PC-9 (cell line): ENCODE measurements around the gene RASSF10. TPM values are rescaled to one million over a fixed set of nuclear protein-coding genes. Genes with fewer than 3 reads are reported as not detected.

Experiments
- BruUV-seq: library from RNA; stranded (reverse); fragments of 400-500 nt; replicated peaks from 2 replicates; lab custom pipeline; 2021; lab: Mats Ljungman, UMichigan
- CTCF ChIA-PET: fragments of 300-600 bp; sonication (Branson Sonifier 250); formaldehyde crosslinking; loops from one replicate; lab custom pipeline; 2022; ENCODE audit warnings: antibody characterized with exemption; lab: Charles Lee
- POLR2A ChIA-PET: fragments of 300-600 bp; sonication (Branson Sonifier 250); formaldehyde crosslinking; loops from one replicate; lab custom pipeline; 2022; ENCODE audit warnings: antibody characterized with exemption; ENCODE audit not compliant: unreplicated experiment; lab: Charles Lee
- DNase-seq, 2 experiments: peaks; one replicate each; pipeline versions ENCODE4 v3.0.0 to v3.0.0-alpha.2; 2015 to 2022; ENCODE audit warnings: mixed read lengths in 1 of 2
- H2AFZ ChIP-seq: fragments of 200-600 bp; sonication (generic); 2 replicates; pipeline ENCODE4 v1.8.1; 2017; ENCODE audit warnings: antibody characterized with exemption
- H3F3A ChIP-seq: fragments of 200-600 bp; sonication (generic); 2 replicates; pipeline ENCODE4 v1.8.1; 2017; ENCODE audit warnings: antibody characterized with exemption, mild to moderate bottlenecking, low read depth; ENCODE audit not compliant: insufficient read depth
- H3K27ac ChIP-seq: fragments of 200-600 bp; sonication (generic); 2 replicates; pipeline ENCODE4 v1.6.1; 2016; ENCODE audit warnings: mixed run types
- H3K27me3 ChIP-seq: fragments of 200-600 bp; sonication (generic); 2 replicates; pipeline ENCODE4 v1.6.1; 2016; ENCODE audit warnings: low read depth, mixed run types; ENCODE audit not compliant: insufficient read depth
- H3K36me3 ChIP-seq: fragments of 200-600 bp; sonication (generic); 2 replicates; pipeline ENCODE4 v1.6.1; 2016; ENCODE audit warnings: low read depth, mixed run types
- H3K4me1 ChIP-seq: fragments of 200-600 bp; sonication (generic); replicated peaks from 2 replicates; pipeline ENCODE4 v1.6.1; 2016; ENCODE audit warnings: mixed run types; ENCODE audit not compliant: insufficient read depth
- H3K4me2 ChIP-seq: fragments of 200-600 bp; sonication (generic); 2 replicates; pipeline ENCODE4 v1.6.1; 2017; ENCODE audit warnings: mixed run types
- H3K4me3 ChIP-seq: fragments of 200-600 bp; sonication (generic); 2 replicates; pipeline ENCODE4 v1.6.1; 2016; ENCODE audit warnings: mixed run types
- H3K79me2 ChIP-seq: fragments of 200-600 bp; sonication (generic); 2 replicates; pipeline ENCODE4 v1.6.1; 2017; ENCODE audit warnings: low read depth, mixed run types
- H3K9me2 ChIP-seq: fragments of 200-600 bp; sonication (generic); 2 replicates; pipeline ENCODE4 v1.8.1; 2017; ENCODE audit warnings: mild to moderate bottlenecking; ENCODE audit not compliant: insufficient read depth
- H3K9me3 ChIP-seq: fragments of 200-600 bp; sonication (generic); 2 replicates; pipeline ENCODE4 v1.8.1; 2016; ENCODE audit warnings: low read depth; ENCODE audit not compliant: insufficient read depth
- H4K20me1 ChIP-seq: fragments of 200-600 bp; sonication (generic); 2 replicates; pipeline ENCODE4 v1.8.1; 2017; ENCODE audit not compliant: insufficient read depth
- CTCF ChIP-seq: fragments of 200-600 bp; sonication (generic); conservative IDR thresholded peaks from 2 replicates; pipeline ENCODE4 v1.6.1; 2017; ENCODE audit warnings: mixed run types, antibody characterized with exemption, mild to moderate bottlenecking, moderate library complexity
- EZH2 ChIP-seq: fragments of 200-600 bp; sonication (generic); IDR thresholded peaks from 2 replicates; pipeline ENCODE4 v1.8.0; 2017; ENCODE audit warnings: antibody characterized with exemption, low read depth
- intact Hi-C: fragments of 100-400 bp; cut with micrococcal nuclease; formaldehyde crosslinking; loops from one replicate; pipeline ENCODE4 v1.10.0; 2022; ENCODE audit not compliant: unreplicated experiment
- total RNA-seq: library from RNA; stranded (reverse); gene quantifications from 2 replicates; pipeline ENCODE4 v1.2.3, GENCODE V29; 2021

Gene RASSF10
- total RNA-seq, 1 experiment from 2014 or later: 0.35 TPM

- H3K27me3 ChIP-seq: no peaks in the 10 kb centered on the region
- ChIA-PET POLR2A (no interaction called here), CTCF (interaction anchor here (1.2 kb wide), 1 partner anchor 221 kb away, joined by 6 read pairs; no protein-coding TSS in a partner anchor)
- H3K9me3 ChIP-seq: no peaks in the 10 kb centered on the region
- no TSS peak for BruUV-seq
- no peaks in the 10 kb centered on the region for H3K9me2 ChIP-seq
- H3K4me3 ChIP-seq: no peak overlapping the region
- H3F3A ChIP-seq: 0 out of 2 replicates have a peak, but pooled peaks cover 6% of the 10 kb centered on the region
- H3K4me2 ChIP-seq: no peak overlapping the region
- DNase-seq: no peak
- no peaks in the 10 kb centered on the region for H3K79me2 ChIP-seq
- no peaks in the 10 kb centered on the region for H3K36me3 ChIP-seq
- H3K4me1 ChIP-seq: no peaks in the 10 kb centered on the region
- TF ChIP-seq CTCF (no peak), EZH2 (no peak)
- no peak overlapping the region for H3K27ac ChIP-seq
- H4K20me1 ChIP-seq: no peaks in the 10 kb centered on the region
- H2AFZ ChIP-seq: no peak overlapping the region
- intact Hi-C loops: loop anchor here (10.0 kb wide), 1 partner anchor 382 kb away; no protein-coding TSS in a partner anchor
Measured at GRCh38 chr11:12963051-12963450, 46.1 kb upstream of the RASSF10 start.

- H3K9me2 ChIP-seq: no peaks in the 10 kb centered on the region
- intact Hi-C loops: loop anchor here (1.0 to 10.0 kb wide), 3 partner anchors 189 to 381 kb away; no protein-coding TSS in a partner anchor
- H3K9me3 ChIP-seq: no peaks in the 10 kb centered on the region
- no peaks in the 10 kb centered on the region for H3K27me3 ChIP-seq
- 0 out of 2 replicates have a peak, but pooled peaks cover 6% of the 10 kb centered on the region for H3F3A ChIP-seq
- H3K4me2 ChIP-seq: no peak overlapping the region
- ChIA-PET CTCF (interaction anchor here (0.5 to 1.2 kb wide), 11 partner anchors 146 to 675 kb away, joined by 3 to 7 read pairs (median 4); no protein-coding TSS in a partner anchor), POLR2A (interaction anchor here (0.6 kb wide), 1 partner anchor 603 kb away, joined by 4 read pairs; no protein-coding TSS in a partner anchor)
- no TSS peak for BruUV-seq
- DNase-seq: peak in 1 of 2 experiments; percentile 55
- no peak overlapping the region for H3K4me3 ChIP-seq
- H4K20me1 ChIP-seq: no peaks in the 10 kb centered on the region
- no peaks in the 10 kb centered on the region for H3K36me3 ChIP-seq
- H3K4me1 ChIP-seq: no peaks in the 10 kb centered on the region
- H3K27ac ChIP-seq: no peak overlapping the region
- TF ChIP-seq CTCF (peak; percentile 87), EZH2 (no peak)
- H3K79me2 ChIP-seq: no peaks in the 10 kb centered on the region
- H2AFZ ChIP-seq: no peak overlapping the region
Measured at GRCh38 chr11:12963792-12964536, 45.2 kb upstream of the RASSF10 start.

GRCh38 chr11:12964650-12965049 lies 44.5 kb upstream of the RASSF10 start:
- Histone ChIP-seq H4K20me1 (no peaks in the 10 kb centered on the region), H3K9me2 (no peaks in the 10 kb centered on the region), H3K9me3 (no peaks in the 10 kb centered on the region), H3K4me2 (no peak overlapping the region), H3K36me3 (no peaks in the 10 kb centered on the region), H3F3A (0 out of 2 replicates have a peak, but pooled peaks cover 6% of the 10 kb centered on the region), H3K27ac (no peak overlapping the region), H3K4me1 (no peaks in the 10 kb centered on the region), H3K27me3 (no peaks in the 10 kb centered on the region), H3K4me3 (no peak overlapping the region), H2AFZ (no peak overlapping the region), H3K79me2 (no peaks in the 10 kb centered on the region)
- no peak for DNase-seq
- ChIA-PET POLR2A (interaction anchor here (0.6 kb wide), 1 partner anchor 602 kb away, joined by 4 read pairs; no protein-coding TSS in a partner anchor), CTCF (interaction anchor here (0.5 to 0.7 kb wide), 2 partner anchors 206 to 648 kb away, joined by 3 to 4 read pairs; no protein-coding TSS in a partner anchor)
- no peak for TF ChIP-seq CTCF
- no peak for TF ChIP-seq EZH2
- no TSS peak for BruUV-seq
- intact Hi-C loops: loop anchor here (1.0 to 10.0 kb wide), 4 partner anchors 188 to 380 kb away; no protein-coding TSS in a partner anchor
